ENCODE data around the gene RWDD1. TPM values are rescaled to one million over a fixed set of nuclear protein-coding genes. Genes with fewer than 3 reads are reported as not detected.
A peak's percentile ranks its signal among the peaks of the same experiment; 100 is the strongest.

Gene RWDD1
- total and polyA plus RNA-seq, 2 of the 13 experiments (the other 11 are each of a cell fraction or from before 2014, with no cell fraction given): 27.4 to 67.1 TPM

DNA sequence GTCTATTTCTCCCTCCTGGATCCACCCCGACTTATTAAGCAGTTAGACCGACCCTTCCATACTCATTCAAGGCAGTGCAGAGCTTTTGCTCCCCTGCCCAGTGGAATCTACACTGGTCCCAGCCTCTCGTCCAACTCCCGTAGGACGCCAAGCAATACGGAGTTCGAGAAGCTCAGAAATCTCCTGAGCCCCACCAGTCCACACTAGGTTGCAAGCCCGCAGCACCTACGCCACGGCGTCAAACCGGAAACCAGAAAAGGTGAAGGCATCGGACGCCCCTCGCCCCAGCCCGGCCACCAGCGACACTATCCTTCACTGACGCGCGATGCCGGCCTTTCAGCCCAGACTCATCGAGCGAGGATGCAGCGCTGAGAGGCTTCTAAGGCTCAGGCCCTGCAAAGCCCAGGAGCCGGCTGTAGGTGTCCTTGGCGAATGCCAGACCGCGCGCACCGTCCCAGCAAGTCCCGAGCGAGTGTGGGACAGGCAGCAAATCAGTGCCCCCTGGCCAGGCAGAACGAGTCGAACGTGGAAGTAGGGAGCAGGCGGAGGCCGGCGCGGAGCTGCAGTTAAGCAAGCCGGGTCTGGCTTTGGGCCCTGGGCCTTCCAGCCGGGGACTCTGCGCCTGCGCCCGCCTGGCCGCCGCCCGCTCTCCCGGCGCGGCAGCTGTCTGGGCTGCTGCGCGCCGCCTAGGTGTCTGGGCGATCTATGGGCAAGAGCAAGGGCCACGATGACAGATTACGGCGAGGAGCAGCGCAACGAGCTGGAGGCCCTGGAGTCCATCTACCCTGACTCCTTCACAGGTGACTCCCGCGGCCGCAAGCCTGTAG is at the start of gene RWDD1 (continued):
- TF ChIP-seq, protein P1, sequence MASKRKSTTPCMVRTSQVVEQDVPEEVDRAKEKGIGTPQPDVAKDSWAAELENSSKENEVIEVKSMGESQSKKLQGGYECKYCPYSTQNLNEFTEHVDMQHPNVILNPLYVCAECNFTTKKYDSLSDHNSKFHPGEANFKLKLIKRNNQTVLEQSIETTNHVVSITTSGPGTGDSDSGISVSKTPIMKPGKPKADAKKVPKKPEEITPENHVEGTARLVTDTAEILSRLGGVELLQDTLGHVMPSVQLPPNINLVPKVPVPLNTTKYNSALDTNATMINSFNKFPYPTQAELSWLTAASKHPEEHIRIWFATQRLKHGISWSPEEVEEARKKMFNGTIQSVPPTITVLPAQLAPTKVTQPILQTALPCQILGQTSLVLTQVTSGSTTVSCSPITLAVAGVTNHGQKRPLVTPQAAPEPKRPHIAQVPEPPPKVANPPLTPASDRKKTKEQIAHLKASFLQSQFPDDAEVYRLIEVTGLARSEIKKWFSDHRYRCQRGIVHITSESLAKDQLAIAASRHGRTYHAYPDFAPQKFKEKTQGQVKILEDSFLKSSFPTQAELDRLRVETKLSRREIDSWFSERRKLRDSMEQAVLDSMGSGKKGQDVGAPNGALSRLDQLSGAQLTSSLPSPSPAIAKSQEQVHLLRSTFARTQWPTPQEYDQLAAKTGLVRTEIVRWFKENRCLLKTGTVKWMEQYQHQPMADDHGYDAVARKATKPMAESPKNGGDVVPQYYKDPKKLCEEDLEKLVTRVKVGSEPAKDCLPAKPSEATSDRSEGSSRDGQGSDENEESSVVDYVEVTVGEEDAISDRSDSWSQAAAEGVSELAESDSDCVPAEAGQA (IDR thresholded peaks at IDR 0.05; ENCODE audit: low read depth): no peak; the same call in 1 of the 2 replicates
- TF ChIP-seq, protein P1 (CRISPR knock-in tag; IDR thresholded peaks at IDR 0.05; ENCODE audit: borderline replicate concordance): no peak
- TF ChIP-seq ZNF710 (CRISPR knock-in tag; IDR thresholded peaks at IDR 0.05; ENCODE audit: borderline replicate concordance) (peak; percentile 97), LCORL (IDR thresholded peaks at IDR 0.05) (peak; percentile 90), LCORL (CRISPR knock-in tag; IDR thresholded peaks at IDR 0.05) (peak; percentile 97), ZZZ3 (CRISPR knock-in tag; IDR thresholded peaks at IDR 0.05; ENCODE audit: borderline replicate concordance) (peak; percentile 100; the same call in 1 of the 2 replicates), SUZ12 (IDR thresholded peaks at IDR 0.05; ENCODE audit: low read depth, low read length) (no peak), RFXAP (CRISPR knock-in tag; IDR thresholded peaks at IDR 0.05; ENCODE audit: borderline replicate concordance) (peak; percentile 96), PHF21A (CRISPR knock-in tag; IDR thresholded peaks at IDR 0.05) (peak; percentile 99), DPF2 (CRISPR knock-in tag; IDR thresholded peaks at IDR 0.05; ENCODE audit: borderline replicate concordance, low read depth) (no peak; the same call in 1 of the 2 replicates), KLF11 (CRISPR knock-in tag; IDR thresholded peaks at IDR 0.05) (peak; percentile 93; the same call in 1 of the 2 replicates), MXD4 (CRISPR knock-in tag; IDR thresholded peaks at IDR 0.05) (peak; percentile 95), MXI1 (IDR thresholded peaks at IDR 0.05; ENCODE audit: borderline replicate concordance, low read depth, low read length) (peak; percentile 97), ZNF343 (CRISPR knock-in tag; IDR thresholded peaks at IDR 0.05) (peak; percentile 94; the same call in 1 of the 2 replicates), ZNF83 (CRISPR knock-in tag; IDR thresholded peaks at IDR 0.05; ENCODE audit: borderline replicate concordance) (peak; percentile 48; the same call in 1 of the 2 replicates)
- TF ChIP-seq, protein P2, sequence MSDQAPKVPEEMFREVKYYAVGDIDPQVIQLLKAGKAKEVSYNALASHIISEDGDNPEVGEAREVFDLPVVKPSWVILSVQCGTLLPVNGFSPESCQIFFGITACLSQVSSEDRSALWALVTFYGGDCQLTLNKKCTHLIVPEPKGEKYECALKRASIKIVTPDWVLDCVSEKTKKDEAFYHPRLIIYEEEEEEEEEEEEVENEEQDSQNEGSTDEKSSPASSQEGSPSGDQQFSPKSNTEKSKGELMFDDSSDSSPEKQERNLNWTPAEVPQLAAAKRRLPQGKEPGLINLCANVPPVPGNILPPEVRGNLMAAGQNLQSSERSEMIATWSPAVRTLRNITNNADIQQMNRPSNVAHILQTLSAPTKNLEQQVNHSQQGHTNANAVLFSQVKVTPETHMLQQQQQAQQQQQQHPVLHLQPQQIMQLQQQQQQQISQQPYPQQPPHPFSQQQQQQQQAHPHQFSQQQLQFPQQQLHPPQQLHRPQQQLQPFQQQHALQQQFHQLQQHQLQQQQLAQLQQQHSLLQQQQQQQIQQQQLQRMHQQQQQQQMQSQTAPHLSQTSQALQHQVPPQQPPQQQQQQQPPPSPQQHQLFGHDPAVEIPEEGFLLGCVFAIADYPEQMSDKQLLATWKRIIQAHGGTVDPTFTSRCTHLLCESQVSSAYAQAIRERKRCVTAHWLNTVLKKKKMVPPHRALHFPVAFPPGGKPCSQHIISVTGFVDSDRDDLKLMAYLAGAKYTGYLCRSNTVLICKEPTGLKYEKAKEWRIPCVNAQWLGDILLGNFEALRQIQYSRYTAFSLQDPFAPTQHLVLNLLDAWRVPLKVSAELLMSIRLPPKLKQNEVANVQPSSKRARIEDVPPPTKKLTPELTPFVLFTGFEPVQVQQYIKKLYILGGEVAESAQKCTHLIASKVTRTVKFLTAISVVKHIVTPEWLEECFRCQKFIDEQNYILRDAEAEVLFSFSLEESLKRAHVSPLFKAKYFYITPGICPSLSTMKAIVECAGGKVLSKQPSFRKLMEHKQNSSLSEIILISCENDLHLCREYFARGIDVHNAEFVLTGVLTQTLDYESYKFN (CRISPR knock-in tag; conservative IDR thresholded peaks at IDR 0.05): peak; percentile 89

All from HepG2 (cell line).